Measurements from ENCODE around the gene ADGRV1. TPM values are rescaled to one million over a fixed set of nuclear protein-coding genes. Genes with fewer than 3 reads are reported as not detected.

ADGRV1 gene
- polyA plus RNA-seq, 1 of the 3 experiments (the other 2 are of a cell fraction), result 0.23 TPM

GRCh38 chr5:90638878-90639277 is 80.3 kb downstream of the ADGRV1 start:
- Histone ChIP-seq H3K4me1 (ENCODE audit: control insufficient read depth in 1 of 2, insufficient read depth in 2 of 2, low read depth in 1 of 2, low read length in 1 of 2) (peaks cover 0 to 3% of the 10 kb centered on the region in 2 experiments; a peak in 2 of 4 replicates), H3K9me3 (no peaks in the 10 kb centered on the region; the same call in 1 of the 2 replicates), H2AFZ (ENCODE audit: low read depth) (no peak overlapping the region), H3K4me3 (ENCODE audit: low read depth in 2 of 2, low read length in 1 of 2) (no peak overlapping the region), H3K36me3 (replicated peaks in 1 of 2; ENCODE audit: control insufficient read depth in 1 of 2, insufficient read depth in 2 of 2, low read length in 1 of 2) (no peaks in the 10 kb centered on the region), H4K20me1 (ENCODE audit: insufficient read depth) (no peaks in the 10 kb centered on the region), H3K79me2 (ENCODE audit: insufficient read depth) (no peaks in the 10 kb centered on the region), H3K9me2 (no peaks in the 10 kb centered on the region), H3K27ac (ENCODE audit: low read depth in 2 of 2, low read length in 1 of 2) (no peak overlapping the region), H3K4me2 (no peak overlapping the region), H3K9ac (no peak overlapping the region), H3K27me3 (ENCODE audit: insufficient read depth) (no peaks in the 10 kb centered on the region), H3F3A (replicated peaks; ENCODE audit: insufficient read depth) (no peaks in the 10 kb centered on the region)
- no peak for TF ChIP-seq FOSL2 (IDR thresholded peaks at IDR 0.05; ENCODE audit: borderline replicate concordance, low read depth)
- no peak for TF ChIP-seq TAF1 (IDR thresholded peaks at IDR 0.05; ENCODE audit: borderline replicate concordance, low read depth, low read length)
- TF ChIP-seq, protein P1, sequence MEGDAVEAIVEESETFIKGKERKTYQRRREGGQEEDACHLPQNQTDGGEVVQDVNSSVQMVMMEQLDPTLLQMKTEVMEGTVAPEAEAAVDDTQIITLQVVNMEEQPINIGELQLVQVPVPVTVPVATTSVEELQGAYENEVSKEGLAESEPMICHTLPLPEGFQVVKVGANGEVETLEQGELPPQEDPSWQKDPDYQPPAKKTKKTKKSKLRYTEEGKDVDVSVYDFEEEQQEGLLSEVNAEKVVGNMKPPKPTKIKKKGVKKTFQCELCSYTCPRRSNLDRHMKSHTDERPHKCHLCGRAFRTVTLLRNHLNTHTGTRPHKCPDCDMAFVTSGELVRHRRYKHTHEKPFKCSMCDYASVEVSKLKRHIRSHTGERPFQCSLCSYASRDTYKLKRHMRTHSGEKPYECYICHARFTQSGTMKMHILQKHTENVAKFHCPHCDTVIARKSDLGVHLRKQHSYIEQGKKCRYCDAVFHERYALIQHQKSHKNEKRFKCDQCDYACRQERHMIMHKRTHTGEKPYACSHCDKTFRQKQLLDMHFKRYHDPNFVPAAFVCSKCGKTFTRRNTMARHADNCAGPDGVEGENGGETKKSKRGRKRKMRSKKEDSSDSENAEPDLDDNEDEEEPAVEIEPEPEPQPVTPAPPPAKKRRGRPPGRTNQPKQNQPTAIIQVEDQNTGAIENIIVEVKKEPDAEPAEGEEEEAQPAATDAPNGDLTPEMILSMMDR (IDR thresholded peaks at IDR 0.05), result no peak
- TF ChIP-seq TEAD4 (IDR thresholded peaks at IDR 0.05; ENCODE audit: borderline replicate concordance, insufficient read depth), result no peak
- TF ChIP-seq TCF12 (IDR thresholded peaks at IDR 0.05), result no peak
- no peak for TF ChIP-seq ZBTB33 (IDR thresholded peaks at IDR 0.05; ENCODE audit: borderline replicate concordance, low read depth)
- no peak for TF ChIP-seq FOXJ3 (CRISPR knock-in tag; IDR thresholded peaks at IDR 0.05)
- no peak for TF ChIP-seq MAX (IDR thresholded peaks at IDR 0.05; ENCODE audit: low read depth)
- TF ChIP-seq, protein P2, sequence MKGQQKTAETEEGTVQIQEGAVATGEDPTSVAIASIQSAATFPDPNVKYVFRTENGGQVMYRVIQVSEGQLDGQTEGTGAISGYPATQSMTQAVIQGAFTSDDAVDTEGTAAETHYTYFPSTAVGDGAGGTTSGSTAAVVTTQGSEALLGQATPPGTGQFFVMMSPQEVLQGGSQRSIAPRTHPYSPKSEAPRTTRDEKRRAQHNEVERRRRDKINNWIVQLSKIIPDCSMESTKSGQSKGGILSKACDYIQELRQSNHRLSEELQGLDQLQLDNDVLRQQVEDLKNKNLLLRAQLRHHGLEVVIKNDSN (IDR thresholded peaks at IDR 0.05; ENCODE audit: borderline replicate concordance, low read depth), result no peak
- TF ChIP-seq SIN3A (IDR thresholded peaks at IDR 0.05; ENCODE audit: borderline replicate concordance, low read depth, low read length), result no peak
- TF ChIP-seq FOXM1 (IDR thresholded peaks at IDR 0.05; ENCODE audit: low read depth), result no peak
- TF ChIP-seq USF2 (IDR thresholded peaks at IDR 0.05; ENCODE audit: borderline replicate concordance, low read depth, low read length), result no peak
- TF ChIP-seq, protein P3, sequence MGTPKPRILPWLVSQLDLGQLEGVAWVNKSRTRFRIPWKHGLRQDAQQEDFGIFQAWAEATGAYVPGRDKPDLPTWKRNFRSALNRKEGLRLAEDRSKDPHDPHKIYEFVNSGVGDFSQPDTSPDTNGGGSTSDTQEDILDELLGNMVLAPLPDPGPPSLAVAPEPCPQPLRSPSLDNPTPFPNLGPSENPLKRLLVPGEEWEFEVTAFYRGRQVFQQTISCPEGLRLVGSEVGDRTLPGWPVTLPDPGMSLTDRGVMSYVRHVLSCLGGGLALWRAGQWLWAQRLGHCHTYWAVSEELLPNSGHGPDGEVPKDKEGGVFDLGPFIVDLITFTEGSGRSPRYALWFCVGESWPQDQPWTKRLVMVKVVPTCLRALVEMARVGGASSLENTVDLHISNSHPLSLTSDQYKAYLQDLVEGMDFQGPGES (IDR thresholded peaks at IDR 0.05; ENCODE audit: low read depth, low read length), result no peak
- TF ChIP-seq, protein P4, sequence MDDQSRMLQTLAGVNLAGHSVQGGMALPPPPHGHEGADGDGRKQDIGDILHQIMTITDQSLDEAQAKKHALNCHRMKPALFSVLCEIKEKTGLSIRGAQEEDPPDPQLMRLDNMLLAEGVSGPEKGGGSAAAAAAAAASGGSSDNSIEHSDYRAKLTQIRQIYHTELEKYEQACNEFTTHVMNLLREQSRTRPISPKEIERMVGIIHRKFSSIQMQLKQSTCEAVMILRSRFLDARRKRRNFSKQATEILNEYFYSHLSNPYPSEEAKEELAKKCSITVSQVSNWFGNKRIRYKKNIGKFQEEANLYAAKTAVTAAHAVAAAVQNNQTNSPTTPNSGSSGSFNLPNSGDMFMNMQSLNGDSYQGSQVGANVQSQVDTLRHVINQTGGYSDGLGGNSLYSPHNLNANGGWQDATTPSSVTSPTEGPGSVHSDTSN (IDR thresholded peaks at IDR 0.05), result no peak
- no peak for TF ChIP-seq NRF1 (IDR thresholded peaks at IDR 0.05; ENCODE audit: low read depth, low read length)
- TF ChIP-seq MXI1 (IDR thresholded peaks at IDR 0.05; ENCODE audit: low read depth, low read length), result no peak
- TF ChIP-seq RFX5 (IDR thresholded peaks at IDR 0.05; ENCODE audit: low read length), result no peak
- no peak for TF ChIP-seq NFIC (IDR thresholded peaks at IDR 0.05; ENCODE audit: borderline replicate concordance)
- TF ChIP-seq EP300 (IDR thresholded peaks at IDR 0.05; ENCODE audit: borderline replicate concordance in 1 of 2, low read depth in 1 of 2, low read length in 1 of 2), result no peak
- POLR2A ChIA-PET, result no interaction called here
- DNase-seq, result no peak
- CTCF ChIA-PET, result no interaction called here
- WGBS (ENCODE audit: low lambda C conversion rate), result 61% methylated on average over 6 of the region's 6 CpGs

All from SK-N-SH (cell line).